ENCODE results near the gene POLRMT. TPM values are rescaled to one million over a fixed set of nuclear protein-coding genes. Genes with fewer than 3 reads are reported as not detected.

POLRMT gene
- total and polyA plus RNA-seq, 2 experiments from 2014 or later, result 103 to 121 TPM

GRCh38 chr19:613732-614567, 19.4 kb downstream of the POLRMT start:
- Histone ChIP-seq H3K27me3 (no peaks in the 10 kb centered on the region), H3K9me3 (ENCODE audit: low read depth) (no peaks in the 10 kb centered on the region), H3K27ac (no peak overlapping the region), H3K4me1 (ENCODE audit: low read depth) (no peaks in the 10 kb centered on the region), H3K4me3 (no peak overlapping the region), H3K36me3 (peaks cover 17% of the 10 kb centered on the region)
- no peak for TF ChIP-seq CTCF (IDR thresholded peaks at IDR 0.05; ENCODE audit: low read depth, low read length)
- no peak for DNase-seq (ENCODE audit: low read depth in 1 of 2, low spot score in 1 of 2)

- H3K27ac ChIP-seq, result no peak overlapping the region
- H3K4me1 ChIP-seq (ENCODE audit: low read depth), result no peaks in the 10 kb centered on the region
- no peaks in the 10 kb centered on the region for H3K27me3 ChIP-seq
- H3K4me3 ChIP-seq, result no peak overlapping the region
- no peaks in the 10 kb centered on the region for H3K9me3 ChIP-seq (ENCODE audit: low read depth)
- DNase-seq (ENCODE audit: low read depth in 1 of 2, low spot score in 1 of 2), result no peak
- H3K36me3 ChIP-seq, result peaks cover 11% of the 10 kb centered on the region
- no peak for TF ChIP-seq CTCF (IDR thresholded peaks at IDR 0.05; ENCODE audit: low read depth, low read length)
Observed at GRCh38 chr19:612941-613340, 20.4 kb downstream of the POLRMT start.

- no peak for TF ChIP-seq CTCF (IDR thresholded peaks at IDR 0.05; ENCODE audit: low read depth, low read length)
- H3K27me3 ChIP-seq, result no peaks in the 10 kb centered on the region
- H3K4me3 ChIP-seq, result no peak overlapping the region
- peak in 1 of 2 donors; percentile 91 for DNase-seq (ENCODE audit: low read depth in 1 of 2, low spot score in 1 of 2)
- peaks cover 8% of the 10 kb centered on the region for H3K36me3 ChIP-seq
- no peak overlapping the region for H3K27ac ChIP-seq
- no peaks in the 10 kb centered on the region for H3K4me1 ChIP-seq (ENCODE audit: low read depth)
- H3K9me3 ChIP-seq (ENCODE audit: low read depth), result no peaks in the 10 kb centered on the region
Observed at GRCh38 chr19:611481-611868, 21.9 kb downstream of the POLRMT start.

- H3K27ac ChIP-seq, result no peak overlapping the region
- no peaks in the 10 kb centered on the region for H3K9me3 ChIP-seq (ENCODE audit: low read depth)
- H3K4me1 ChIP-seq (ENCODE audit: low read depth), result no peaks in the 10 kb centered on the region
- peak in 1 of 2 donors; percentile 95 for DNase-seq (ENCODE audit: low read depth in 1 of 2, low spot score in 1 of 2)
- no peaks in the 10 kb centered on the region for H3K27me3 ChIP-seq
- H3K4me3 ChIP-seq, result no peak overlapping the region
- H3K36me3 ChIP-seq, result peaks cover 8% of the 10 kb centered on the region
- no peak for TF ChIP-seq CTCF (IDR thresholded peaks at IDR 0.05; ENCODE audit: low read depth, low read length)
Observed at GRCh38 chr19:610801-611480, 22.4 kb downstream of the POLRMT start.

- H3K27me3 ChIP-seq, result no peaks in the 10 kb centered on the region
- H3K36me3 ChIP-seq, result peaks cover 8% of the 10 kb centered on the region
- H3K9me3 ChIP-seq (ENCODE audit: low read depth), result no peaks in the 10 kb centered on the region
- no peak overlapping the region for H3K4me3 ChIP-seq
- no peak overlapping the region for H3K27ac ChIP-seq
- no peak for TF ChIP-seq CTCF (IDR thresholded peaks at IDR 0.05; ENCODE audit: low read depth, low read length)
- no peaks in the 10 kb centered on the region for H3K4me1 ChIP-seq (ENCODE audit: low read depth)
- peak in 1 of 2 donors; percentile 16 for DNase-seq (ENCODE audit: low read depth in 1 of 2, low spot score in 1 of 2)
Observed at GRCh38 chr19:610071-610800, 23.1 kb downstream of the POLRMT start.
